Loucy (cell line): ENCODE data around the gene TDRD7.

ENCODE experiments used
- H2AFZ ChIP-seq: fragments of 200-600 bp; sonication (generic); 2 replicates; pipeline ENCODE4 v1.6.0; 2016; ENCODE audit warnings: antibody characterized with exemption, mild to moderate bottlenecking, low read length, moderate library complexity
- H3F3A ChIP-seq: fragments of 200-600 bp; 2 replicates; pipeline ENCODE4 v1.6.0; 2016; ENCODE audit warnings: antibody characterized with exemption, low read depth, mild to moderate bottlenecking
- H3K27me3 ChIP-seq: fragments of 200-600 bp; sonication (generic); 2 replicates; pipeline ENCODE4 v1.6.1; 2014; ENCODE audit warnings: low read length, mild to moderate bottlenecking; ENCODE audit not compliant: insufficient read depth, poor library complexity, severe bottlenecking
- H3K36me3 ChIP-seq: fragments of 200-600 bp; sonication (generic); 2 replicates; pipeline ENCODE4 v1.6.1; 2016; ENCODE audit warnings: low read length; ENCODE audit not compliant: insufficient read depth
- H3K4me1 ChIP-seq: fragments of 200-600 bp; sonication (generic); 2 replicates; pipeline ENCODE4 v1.5.1; 2014; ENCODE audit warnings: low read length, mild to moderate bottlenecking; ENCODE audit not compliant: insufficient read depth, poor library complexity, severe bottlenecking
- H3K4me2 ChIP-seq: fragments of 200-600 bp; sonication (generic); 2 replicates; pipeline ENCODE4 v1.6.0; 2014; ENCODE audit warnings: antibody characterized with exemption, low read length, low read depth, mild to moderate bottlenecking; ENCODE audit not compliant: poor library complexity, severe bottlenecking
- H3K4me3 ChIP-seq: fragments of 200-600 bp; sonication (generic); 2 replicates; pipeline ENCODE4 v1.5.1; 2014; ENCODE audit warnings: low read length, mild to moderate bottlenecking, mixed read lengths; ENCODE audit not compliant: poor library complexity, severe bottlenecking
- H3K79me2 ChIP-seq: fragments of 200-600 bp; sonication (generic); 2 replicates; pipeline ENCODE4 v1.6.1; 2014; ENCODE audit warnings: low read length; ENCODE audit not compliant: insufficient read depth
- H3K9ac ChIP-seq: fragments of 200-600 bp; sonication (generic); 2 replicates; pipeline ENCODE4 v1.6.0; 2014; ENCODE audit warnings: mild to moderate bottlenecking, low read depth, low read length, moderate library complexity; ENCODE audit not compliant: poor library complexity, severe bottlenecking
- H3K9me2 ChIP-seq: fragments of 200-600 bp; sonication (generic); replicated peaks from 2 replicates; pipeline ENCODE4 v1.6.1; 2016; ENCODE audit warnings: low read depth, low read length, mixed read lengths
- H3K9me3 ChIP-seq: fragments of 200-600 bp; sonication (generic); 2 replicates; pipeline ENCODE4 v1.6.1; 2014; ENCODE audit warnings: mild to moderate bottlenecking, antibody characterized with exemption, low read length, low read depth; ENCODE audit not compliant: insufficient read depth
- H4K20me1 ChIP-seq: fragments of 200-600 bp; sonication (generic); 2 replicates; pipeline ENCODE4 v1.6.0; 2014; ENCODE audit warnings: antibody characterized with exemption, low read length, mild to moderate bottlenecking; ENCODE audit not compliant: insufficient read depth, poor library complexity, severe bottlenecking
- EZH2phosphoT487 ChIP-seq: fragments of 200-600 bp; IDR thresholded peaks from 2 replicates; pipeline ENCODE4 v1.6.1; 2018; ENCODE audit warnings: antibody characterized with exemption, mild to moderate bottlenecking, moderate library complexity, borderline replicate concordance
- TF ChIP-seq, protein P1 (sequence below): fragments of 200-600 bp; sonication (generic); conservative IDR thresholded peaks from 2 replicates; pipeline ENCODE4 v1.5.1; 2014; ENCODE audit warnings: mild to moderate bottlenecking, antibody characterized with exemption, low read length

Gene TDRD7

DNA sequence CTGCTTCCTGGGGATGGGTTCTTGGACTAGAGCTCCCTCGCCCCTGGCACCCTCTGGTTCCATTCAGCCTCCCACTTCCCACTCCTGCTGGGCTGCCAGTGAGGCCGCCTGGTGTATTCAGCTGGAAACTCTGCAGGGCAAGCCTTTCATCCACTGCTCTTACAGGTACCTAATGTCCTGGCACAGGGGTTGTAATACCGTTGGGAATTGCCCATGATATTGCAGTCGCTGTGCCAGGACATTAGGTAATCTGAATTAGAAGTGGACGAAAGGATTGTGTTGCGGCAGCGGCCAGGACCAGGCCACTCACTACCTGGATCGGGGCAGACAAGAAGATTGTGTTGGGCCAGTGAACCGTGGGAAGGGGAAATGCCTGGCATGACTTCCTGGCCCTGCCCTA lies 102.6 kb downstream of the TDRD7 start:
- no peaks in the 10 kb centered on the region for H3K9me2 ChIP-seq
- H2AFZ ChIP-seq = no peak overlapping the region
- H3K9ac ChIP-seq = no peak overlapping the region
- no peak overlapping the region for H3K4me2 ChIP-seq
- H3K4me3 ChIP-seq = no peak overlapping the region
- H3F3A ChIP-seq = no peaks in the 10 kb centered on the region
- H3K79me2 ChIP-seq = no peaks in the 10 kb centered on the region
- H3K27me3 ChIP-seq = no peaks in the 10 kb centered on the region
- no peaks in the 10 kb centered on the region for H3K9me3 ChIP-seq
- peaks cover 7% of the 10 kb centered on the region for H3K4me1 ChIP-seq
- no peaks in the 10 kb centered on the region for H4K20me1 ChIP-seq
- TF ChIP-seq, protein P1, sequence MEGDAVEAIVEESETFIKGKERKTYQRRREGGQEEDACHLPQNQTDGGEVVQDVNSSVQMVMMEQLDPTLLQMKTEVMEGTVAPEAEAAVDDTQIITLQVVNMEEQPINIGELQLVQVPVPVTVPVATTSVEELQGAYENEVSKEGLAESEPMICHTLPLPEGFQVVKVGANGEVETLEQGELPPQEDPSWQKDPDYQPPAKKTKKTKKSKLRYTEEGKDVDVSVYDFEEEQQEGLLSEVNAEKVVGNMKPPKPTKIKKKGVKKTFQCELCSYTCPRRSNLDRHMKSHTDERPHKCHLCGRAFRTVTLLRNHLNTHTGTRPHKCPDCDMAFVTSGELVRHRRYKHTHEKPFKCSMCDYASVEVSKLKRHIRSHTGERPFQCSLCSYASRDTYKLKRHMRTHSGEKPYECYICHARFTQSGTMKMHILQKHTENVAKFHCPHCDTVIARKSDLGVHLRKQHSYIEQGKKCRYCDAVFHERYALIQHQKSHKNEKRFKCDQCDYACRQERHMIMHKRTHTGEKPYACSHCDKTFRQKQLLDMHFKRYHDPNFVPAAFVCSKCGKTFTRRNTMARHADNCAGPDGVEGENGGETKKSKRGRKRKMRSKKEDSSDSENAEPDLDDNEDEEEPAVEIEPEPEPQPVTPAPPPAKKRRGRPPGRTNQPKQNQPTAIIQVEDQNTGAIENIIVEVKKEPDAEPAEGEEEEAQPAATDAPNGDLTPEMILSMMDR = no peak
- TF ChIP-seq EZH2phosphoT487 = no peak
- no peaks in the 10 kb centered on the region for H3K36me3 ChIP-seq

DNA sequence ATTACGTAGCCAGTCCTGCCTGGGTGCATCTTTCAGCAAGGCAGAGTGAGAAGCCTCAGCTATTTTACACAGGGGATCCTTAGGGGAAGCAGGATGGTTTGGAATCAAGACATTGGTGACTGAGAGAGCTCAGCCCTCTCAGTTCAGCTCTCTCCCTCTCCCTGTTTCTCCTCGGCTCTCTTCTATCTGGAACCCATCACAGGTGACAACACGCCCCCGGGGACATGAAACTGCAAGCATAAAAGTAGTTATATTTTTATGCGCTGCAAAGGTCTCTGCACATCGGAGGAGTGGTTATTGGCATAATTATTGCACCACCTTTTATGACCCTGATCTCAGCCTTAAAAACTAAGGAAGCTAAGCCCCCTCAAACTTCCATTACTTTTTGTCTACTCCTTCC lies 103.8 kb downstream of the TDRD7 start:
- H3K79me2 ChIP-seq = no peaks in the 10 kb centered on the region
- no peaks in the 10 kb centered on the region for H4K20me1 ChIP-seq
- H3K4me2 ChIP-seq = no peak overlapping the region
- H3K36me3 ChIP-seq = no peaks in the 10 kb centered on the region
- no peaks in the 10 kb centered on the region for H3K9me3 ChIP-seq
- TF ChIP-seq, protein P1 = no peak
- TF ChIP-seq EZH2phosphoT487 = no peak
- no peak overlapping the region for H2AFZ ChIP-seq
- H3K4me1 ChIP-seq = peaks cover 7% of the 10 kb centered on the region
- no peaks in the 10 kb centered on the region for H3F3A ChIP-seq
- H3K4me3 ChIP-seq = no peak overlapping the region
- no peaks in the 10 kb centered on the region for H3K9me2 ChIP-seq
- H3K9ac ChIP-seq = no peak overlapping the region
- H3K27me3 ChIP-seq = no peaks in the 10 kb centered on the region

DNA sequence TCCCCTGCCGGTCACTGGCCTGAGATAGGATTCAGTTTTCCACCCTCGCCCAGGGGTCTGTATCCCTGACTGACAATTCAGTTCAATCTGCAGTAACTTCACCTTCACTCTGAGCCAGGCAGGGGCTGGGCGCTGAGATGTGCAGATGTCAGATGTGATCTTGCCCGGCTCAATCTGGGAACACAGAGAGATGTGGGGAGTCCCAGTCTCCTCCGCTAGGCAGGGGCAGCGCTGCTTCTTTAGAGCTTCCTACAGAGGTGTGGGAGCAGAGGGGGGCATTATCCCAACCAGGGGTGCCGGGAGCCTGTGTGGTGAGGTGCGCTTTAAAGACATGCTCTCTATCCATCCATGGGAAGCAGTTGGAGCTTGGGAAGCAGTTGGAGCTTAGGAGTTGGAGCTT lies 104.2 kb downstream of the TDRD7 start:
- TF ChIP-seq, protein P1 = no peak
- TF ChIP-seq EZH2phosphoT487 = no peak
- no peak overlapping the region for H2AFZ ChIP-seq

More for the DNA sequence above, 104.2 kb downstream of the TDRD7 start:
- no peaks in the 10 kb centered on the region for H3K36me3 ChIP-seq
- no peaks in the 10 kb centered on the region for H3K9me2 ChIP-seq
- peaks cover 7% of the 10 kb centered on the region for H3K4me1 ChIP-seq
- H3K4me3 ChIP-seq = no peak overlapping the region
- no peaks in the 10 kb centered on the region for H3K79me2 ChIP-seq
- no peaks in the 10 kb centered on the region for H4K20me1 ChIP-seq
- H3F3A ChIP-seq = no peaks in the 10 kb centered on the region
- no peak overlapping the region for H3K4me2 ChIP-seq
- no peaks in the 10 kb centered on the region for H3K27me3 ChIP-seq
- no peaks in the 10 kb centered on the region for H3K9me3 ChIP-seq
- no peak overlapping the region for H3K9ac ChIP-seq
